K562 (cell line): ENCODE measurements around the gene STK24. TPM values are rescaled to one million over a fixed set of nuclear protein-coding genes. Genes with fewer than 3 reads are reported as not detected.

Experiments
- ATAC-seq: fragments of 200-7000 bp; cut with Tn5 transposase; 3 replicates; pipeline ENCODE4 v1.9.1; 2020; ENCODE audit warnings: moderate library complexity
- BruUV-seq: library from RNA; stranded (reverse); fragments of 400-500 nt; replicated peaks from 2 replicates; lab custom pipeline; 2021; lab: Mats Ljungman, UMichigan
- CTCF ChIA-PET: fragments of 300-600 bp; formaldehyde crosslinking; extraction: SDS; loops from one replicate; lab custom pipeline; 2021; ENCODE audit warnings: low intra/inter-chr PET ratio; lab: Yijun Ruan, JAX
- POLR2A ChIA-PET: fragments of 300-600, 350-650 bp; sonication (Branson Sonifier 250); formaldehyde crosslinking; extraction: SDS; loops from one replicate; lab custom pipeline; 2021; ENCODE audit warnings: antibody characterized with exemption, inconsistent platforms; lab: Yijun Ruan, JAX
- DNase-seq, 4 experiments: peaks; one replicate each; pipeline versions ENCODE4 v3.0.0 to v3.0.0-alpha.2; 2011 to 2018; ENCODE audit warnings: low spot score in 3 of 4, mixed read lengths in 3 of 4; ENCODE audit errors: extremely low read depth in 1 of 4
- FAIRE-seq: peaks from 2 replicates; lab custom pipeline; 2011; peaks lifted over from hg19 to GRCh38; lab: Jason Lieb, UNC
- H2AFZ ChIP-seq: 2 replicates; pipeline ENCODE4 v1.6.0; 2011; ENCODE audit warnings: low read depth, low read length, control low read depth, inconsistent platforms
- H3K27ac ChIP-seq: fragments of 200-600 bp; 3 replicates; pipeline ENCODE4 v1.8.0; 2011; ENCODE audit warnings: low read depth, mild to moderate bottlenecking, control low read depth, inconsistent platforms, low read length, moderate library complexity, mixed read lengths; ENCODE audit errors: extremely low read depth
- H3K27me3 ChIP-seq, 2 experiments: fragments of 300-600 bp in 1 of 2; 2 replicates in 1 of 2; 3 replicates in 1 of 2; pipeline versions ENCODE4 v1.6.0 to v1.8.0; 2011; ENCODE audit warnings: inconsistent platforms in 2 of 2, low read length in 2 of 2, mild to moderate bottlenecking in 1 of 2, mixed read lengths in 1 of 2, moderate library complexity in 1 of 2; ENCODE audit not compliant: control insufficient read depth in 2 of 2, insufficient read depth in 2 of 2
- H3K36me3 ChIP-seq: fragments of 300-600 bp; 3 replicates; pipeline ENCODE4 v1.8.0; 2011; ENCODE audit warnings: mild to moderate bottlenecking, low read length, inconsistent platforms; ENCODE audit not compliant: control insufficient read depth, insufficient read depth
- H3K4me1 ChIP-seq, 2 experiments: fragments of 200-600 bp in 1 of 2; replicated peaks in 1 of 2; 2 replicates in 1 of 2; 3 replicates in 1 of 2; pipeline versions ENCODE4 v1.5.1 to v1.8.0; 2011; ENCODE audit warnings: inconsistent platforms in 2 of 2, low read length in 2 of 2, mild to moderate bottlenecking in 1 of 2, mixed read lengths in 1 of 2, moderate library complexity in 1 of 2; ENCODE audit not compliant: control insufficient read depth in 2 of 2, insufficient read depth in 2 of 2
- H3K4me2 ChIP-seq: 2 replicates; pipeline ENCODE4 v1.6.1; 2011; ENCODE audit warnings: low read length, control low read depth, inconsistent platforms, mixed read lengths; ENCODE audit not compliant: insufficient read depth
- H3K4me3 ChIP-seq: fragments of 200-600 bp; sonication (generic), shearing (Covaris generic); 2 replicates; pipeline ENCODE4 v1.5.1; 2016; ENCODE audit warnings: control low read depth, inconsistent platforms
- H3K79me2 ChIP-seq: fragments of 200-600 bp; 3 replicates; pipeline ENCODE4 v1.8.0; 2011; ENCODE audit warnings: low read length, inconsistent platforms; ENCODE audit not compliant: control insufficient read depth, insufficient read depth
- H3K9ac ChIP-seq, 2 experiments: 2 replicates each; pipeline versions ENCODE4 v1.6.0 to v1.6.1; 2011; ENCODE audit warnings: low read depth in 2 of 2, low read length in 2 of 2, control low read depth in 1 of 2, inconsistent platforms in 1 of 2, mild to moderate bottlenecking in 1 of 2, mixed read lengths in 1 of 2; ENCODE audit not compliant: insufficient read depth in 1 of 2
- H3K9me1 ChIP-seq: one replicate; pipeline ENCODE4 v1.6.0; 2011; ENCODE audit warnings: inconsistent platforms, mild to moderate bottlenecking, low read length, moderate library complexity; ENCODE audit not compliant: control insufficient read depth, insufficient read depth
- H3K9me3 ChIP-seq: replicated peaks from 2 replicates; pipeline ENCODE4 v1.5.1; 2011; ENCODE audit warnings: low read depth, low read length, inconsistent platforms; ENCODE audit not compliant: control insufficient read depth, insufficient read depth
- H4K20me1 ChIP-seq: replicated peaks from 2 replicates; pipeline ENCODE4 v1.6.1; 2011; ENCODE audit warnings: low read length, inconsistent platforms, mixed read lengths; ENCODE audit not compliant: control insufficient read depth, insufficient read depth
- BHLHE40 ChIP-seq: IDR thresholded peaks from 2 replicates; pipeline ENCODE4 v1.6.1; 2011; ENCODE audit warnings: low read length, improper control_type of control experiment
- BRCA1 ChIP-seq, 2 experiments: fragments of 450-650 bp in 1 of 2; sonication (generic) in 1 of 2; formaldehyde crosslinking in 1 of 2; IDR thresholded peaks; 2 replicates each; pipeline versions ENCODE4 v1.5.0 to v1.6.1; 2017 to 2020; ENCODE audit warnings: mild to moderate bottlenecking in 1 of 2, missing genetic modification reagents in 1 of 2
- DACH1 ChIP-seq: fragments of 450-650 bp; IDR thresholded peaks from 2 replicates; pipeline ENCODE4 v1.6.1; 2018; ENCODE audit not compliant: partially characterized antibody
- ESRRA ChIP-seq: fragments of 450-650 bp; IDR thresholded peaks from 2 replicates; pipeline ENCODE4 v1.6.1; 2014; ENCODE audit warnings: low read depth, mild to moderate bottlenecking, moderate library complexity, borderline replicate concordance
- JUND ChIP-seq, 2 experiments: IDR thresholded peaks; 2 replicates in 1 of 2; 3 replicates in 1 of 2; pipeline ENCODE4 v1.6.1; 2011; ENCODE audit warnings: borderline replicate concordance in 2 of 2, low read depth in 2 of 2, low read length in 2 of 2, improper control_type of control experiment in 1 of 2, missing biosample characterization in 1 of 2, missing genetic modification characterization in 1 of 2, missing genetic modification reagents in 1 of 2
- LARP7 ChIP-seq: fragments of 450-650 bp; IDR thresholded peaks from 2 replicates; pipeline ENCODE4 v1.6.1; 2016
- OTX1 ChIP-seq: fragments of 450-650 bp; formaldehyde crosslinking; IDR thresholded peaks from 2 replicates; pipeline ENCODE4 v1.4.0; 2022; ENCODE audit warnings: mild to moderate bottlenecking
- RAD21 ChIP-seq, 2 experiments: fragments of 250-450 bp in 1 of 2; fragments of 450-650 bp in 1 of 2; sonication (Bioruptor Pico) in 1 of 2; formaldehyde crosslinking in 1 of 2; IDR thresholded peaks in 1 of 2; conservative IDR thresholded peaks in 1 of 2; 2 replicates each; pipeline versions ENCODE4 v1.4.0 to v1.8.0; 2020 to 2022; ENCODE audit warnings: mild to moderate bottlenecking in 2 of 2, moderate library complexity in 1 of 2
- ZNF75A ChIP-seq: fragments of 450-650 bp; formaldehyde crosslinking; IDR thresholded peaks from 2 replicates; pipeline ENCODE4 v1.4.0; 2020; ENCODE audit warnings: mild to moderate bottlenecking
- WGBS: fragments of 100-300 bp; shearing (Covaris generic); methylation state at CpG from one replicate; pipeline ENCODE4 v1.1.6; 2016; ENCODE audit warnings: low coverage, mixed read lengths; ENCODE audit not compliant: insufficient coverage; ENCODE audit errors: missing lambda C conversion rate; 5-methylcytosine and 5-hydroxymethylcytosine counted together
- in situ Hi-C: fragments of 300-500 bp; cut with MboI; formaldehyde crosslinking; loops from 4 replicates; pipeline ENCODE4 v1.15.0; 2018; ENCODE audit warnings: inconsistent platforms, mixed read lengths
- intact Hi-C: fragments of 100-400 bp; cut with micrococcal nuclease; formaldehyde crosslinking; loops from 2 replicates; pipeline ENCODE4 v1.14.2; 2022
- polyA plus RNA-seq, 8 experiments: library from polyadenylated mRNA; depleted of rRNA in 4 of 8; stranded (reverse) in 5 of 8; unstranded in 3 of 8; fragments of >200 nt; fragmentation: Nextera tagmentation in 2 of 8; fragmentation: Illumina TruSeq in 1 of 8; extraction: Ambion mirVana in 2 of 8; extraction: Trizol in 1 of 8; gene quantifications; 2 replicates each; pipeline versions ENCODE4 v1.2.1 to v1.2.3, GENCODE V29; 2011 to 2014; ENCODE audit warnings: inconsistent platforms in 1 of 8, missing spikeins in 1 of 8
- total RNA-seq, 7 experiments: library from RNA; depleted of rRNA in 6 of 7; stranded (reverse); fragments of >200 nt in 6 of 7; fragmentation: Illumina TruSeq in 2 of 7; extraction: Trizol in 2 of 7; gene quantifications; 2 replicates each; pipeline versions ENCODE4 v1.2.1 to v1.2.3, GENCODE V29; 2011 to 2021; ENCODE audit warnings: low replicate concordance in 1 of 7
- TF ChIP-seq, protein P1 (sequence below): sonication (generic); formaldehyde crosslinking; IDR thresholded peaks from 2 replicates; pipeline ENCODE4 v1.8.1; 2023; ENCODE audit warnings: missing genetic modification reagents, mild to moderate bottlenecking, borderline replicate concordance
- TF ChIP-seq, protein P2 (sequence below): fragments of 450-650 bp; IDR thresholded peaks from 2 replicates; pipeline ENCODE4 v1.6.1; 2017; ENCODE audit warnings: antibody characterized with exemption, mild to moderate bottlenecking

Gene STK24
- total and polyA plus RNA-seq, 9 of the 15 experiments (the other 6 are each of a cell fraction or from before 2014, with no cell fraction given), result 3.8 to 78.4 (median 28.2) TPM

DNA sequence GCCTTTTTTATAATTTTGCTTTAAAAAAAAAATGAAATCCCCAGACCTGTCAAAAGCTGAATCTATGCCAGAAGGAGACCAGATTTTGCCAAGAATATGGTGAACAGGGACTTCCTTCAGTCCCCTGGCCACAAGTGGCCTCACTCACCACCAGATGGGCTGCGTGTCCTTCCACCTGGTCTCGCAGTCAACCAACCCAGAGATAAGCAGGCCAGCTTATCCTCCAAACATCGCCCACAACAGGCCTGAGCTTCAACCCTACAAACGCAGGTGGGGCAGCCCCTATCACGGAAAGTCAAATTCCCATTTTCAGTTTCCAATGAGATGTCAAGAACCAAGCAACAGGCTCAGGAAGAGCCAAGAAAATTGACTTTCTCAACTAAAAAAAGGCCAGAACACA is 30.5 kb downstream of the STK24 start (continued):
- TF ChIP-seq JUND (IDR thresholded peaks at IDR 0.05; ENCODE audit: borderline replicate concordance, low read depth, low read length) (0 out of 2 replicates have a peak, but pooled peaks have one; percentile 6), JUND (tag; IDR thresholded peaks at IDR 0.05; ENCODE audit: borderline replicate concordance, low read depth, low read length) (no peak), RAD21 (CRISPR knock-in tag; conservative IDR thresholded peaks at IDR 0.05 in 1 of 2, IDR thresholded peaks at IDR 0.05 in 1 of 2) (peak; percentile 7 to 43; a peak in 2 of 4 replicates)

DNA sequence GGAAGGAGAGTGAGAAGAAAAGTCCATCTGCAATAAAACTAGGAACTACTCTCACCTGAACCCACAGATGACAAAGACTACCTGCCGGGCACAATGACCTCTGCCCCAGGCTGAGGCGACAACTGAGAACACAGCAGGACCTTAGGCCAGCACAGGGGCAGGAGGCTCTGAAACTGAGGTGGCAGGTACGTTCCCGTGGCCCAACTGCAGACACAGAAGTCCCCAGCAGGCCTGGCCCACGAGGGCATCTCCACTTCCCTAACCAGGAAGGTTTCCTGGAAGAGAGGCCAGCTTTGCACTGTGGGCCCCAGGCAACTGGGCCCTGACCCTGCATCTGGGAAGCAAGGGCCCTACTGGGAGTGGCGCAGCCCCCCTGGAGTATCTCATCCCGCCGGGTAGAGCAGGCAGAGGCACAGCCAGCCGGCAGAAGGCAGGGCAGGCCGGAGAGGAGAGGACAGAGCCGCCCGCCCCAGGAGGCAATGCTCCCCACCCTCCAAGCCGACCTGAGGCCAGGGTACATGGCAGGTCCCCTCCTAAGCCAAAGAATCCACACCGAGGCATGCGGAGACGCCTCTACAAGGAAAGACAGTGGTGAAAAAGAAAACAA is 32.7 kb downstream of the STK24 start:
- ATAC-seq (no peak), DNase-seq (no peak), FAIRE-seq (no peak)
- ChIA-PET CTCF (no interaction called here), POLR2A (no interaction called here)
- Histone ChIP-seq H4K20me1 (peaks cover 40% of the 10 kb centered on the region), H3K4me3 (no peak overlapping the region), H3K27ac (no peak overlapping the region), H3K9me3 (no peaks in the 10 kb centered on the region), H3K4me1 (peaks cover 10 to 35% of the 10 kb centered on the region in 2 experiments), H3K27me3 (no peaks in the 10 kb centered on the region), H3K9ac (no peak overlapping the region), H3K4me2 (no peak overlapping the region), H3K36me3 (peaks cover 10% of the 10 kb centered on the region; the same call in 1 of the 3 replicates), H3K79me2 (peaks cover 90% of the 10 kb centered on the region), H2AFZ (no peak overlapping the region), H3K9me1 (peaks cover 12% of the 10 kb centered on the region)
- WGBS, result 85% methylated on average over 8 of the region's 16 CpGs
- in situ Hi-C loops (no loop called here), intact Hi-C loops (no loop called here)
- no TSS peak for BruUV-seq
- no peak for TF ChIP-seq LARP7
- no peak for TF ChIP-seq ZNF75A
- no peak for TF ChIP-seq ESRRA
- no peak for TF ChIP-seq BRCA1 (IDR thresholded peaks at IDR 0.05)
- TF ChIP-seq BRCA1 (CRISPR knock-in tag; IDR thresholded peaks at IDR 0.05), result no peak
- no peak for TF ChIP-seq BHLHE40
- no peak for TF ChIP-seq OTX1
- TF ChIP-seq, protein P1, sequence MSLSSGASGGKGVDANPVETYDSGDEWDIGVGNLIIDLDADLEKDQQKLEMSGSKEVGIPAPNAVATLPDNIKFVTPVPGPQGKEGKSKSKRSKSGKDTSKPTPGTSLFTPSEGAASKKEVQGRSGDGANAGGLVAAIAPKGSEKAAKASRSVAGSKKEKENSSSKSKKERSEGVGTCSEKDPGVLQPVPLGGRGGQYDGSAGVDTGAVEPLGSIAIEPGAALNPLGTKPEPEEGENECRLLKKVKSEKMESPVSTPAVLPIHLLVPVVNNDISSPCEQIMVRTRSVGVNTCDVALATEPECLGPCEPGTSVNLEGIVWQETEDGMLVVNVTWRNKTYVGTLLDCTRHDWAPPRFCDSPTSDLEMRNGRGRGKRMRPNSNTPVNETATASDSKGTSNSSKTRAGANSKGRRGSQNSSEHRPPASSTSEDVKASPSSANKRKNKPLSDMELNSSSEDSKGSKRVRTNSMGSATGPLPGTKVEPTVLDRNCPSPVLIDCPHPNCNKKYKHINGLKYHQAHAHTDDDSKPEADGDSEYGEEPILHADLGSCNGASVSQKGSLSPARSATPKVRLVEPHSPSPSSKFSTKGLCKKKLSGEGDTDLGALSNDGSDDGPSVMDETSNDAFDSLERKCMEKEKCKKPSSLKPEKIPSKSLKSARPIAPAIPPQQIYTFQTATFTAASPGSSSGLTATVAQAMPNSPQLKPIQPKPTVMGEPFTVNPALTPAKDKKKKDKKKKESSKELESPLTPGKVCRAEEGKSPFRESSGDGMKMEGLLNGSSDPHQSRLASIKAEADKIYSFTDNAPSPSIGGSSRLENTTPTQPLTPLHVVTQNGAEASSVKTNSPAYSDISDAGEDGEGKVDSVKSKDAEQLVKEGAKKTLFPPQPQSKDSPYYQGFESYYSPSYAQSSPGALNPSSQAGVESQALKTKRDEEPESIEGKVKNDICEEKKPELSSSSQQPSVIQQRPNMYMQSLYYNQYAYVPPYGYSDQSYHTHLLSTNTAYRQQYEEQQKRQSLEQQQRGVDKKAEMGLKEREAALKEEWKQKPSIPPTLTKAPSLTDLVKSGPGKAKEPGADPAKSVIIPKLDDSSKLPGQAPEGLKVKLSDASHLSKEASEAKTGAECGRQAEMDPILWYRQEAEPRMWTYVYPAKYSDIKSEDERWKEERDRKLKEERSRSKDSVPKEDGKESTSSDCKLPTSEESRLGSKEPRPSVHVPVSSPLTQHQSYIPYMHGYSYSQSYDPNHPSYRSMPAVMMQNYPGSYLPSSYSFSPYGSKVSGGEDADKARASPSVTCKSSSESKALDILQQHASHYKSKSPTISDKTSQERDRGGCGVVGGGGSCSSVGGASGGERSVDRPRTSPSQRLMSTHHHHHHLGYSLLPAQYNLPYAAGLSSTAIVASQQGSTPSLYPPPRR (CRISPR knock-in tag), result no peak
- TF ChIP-seq, protein P2, sequence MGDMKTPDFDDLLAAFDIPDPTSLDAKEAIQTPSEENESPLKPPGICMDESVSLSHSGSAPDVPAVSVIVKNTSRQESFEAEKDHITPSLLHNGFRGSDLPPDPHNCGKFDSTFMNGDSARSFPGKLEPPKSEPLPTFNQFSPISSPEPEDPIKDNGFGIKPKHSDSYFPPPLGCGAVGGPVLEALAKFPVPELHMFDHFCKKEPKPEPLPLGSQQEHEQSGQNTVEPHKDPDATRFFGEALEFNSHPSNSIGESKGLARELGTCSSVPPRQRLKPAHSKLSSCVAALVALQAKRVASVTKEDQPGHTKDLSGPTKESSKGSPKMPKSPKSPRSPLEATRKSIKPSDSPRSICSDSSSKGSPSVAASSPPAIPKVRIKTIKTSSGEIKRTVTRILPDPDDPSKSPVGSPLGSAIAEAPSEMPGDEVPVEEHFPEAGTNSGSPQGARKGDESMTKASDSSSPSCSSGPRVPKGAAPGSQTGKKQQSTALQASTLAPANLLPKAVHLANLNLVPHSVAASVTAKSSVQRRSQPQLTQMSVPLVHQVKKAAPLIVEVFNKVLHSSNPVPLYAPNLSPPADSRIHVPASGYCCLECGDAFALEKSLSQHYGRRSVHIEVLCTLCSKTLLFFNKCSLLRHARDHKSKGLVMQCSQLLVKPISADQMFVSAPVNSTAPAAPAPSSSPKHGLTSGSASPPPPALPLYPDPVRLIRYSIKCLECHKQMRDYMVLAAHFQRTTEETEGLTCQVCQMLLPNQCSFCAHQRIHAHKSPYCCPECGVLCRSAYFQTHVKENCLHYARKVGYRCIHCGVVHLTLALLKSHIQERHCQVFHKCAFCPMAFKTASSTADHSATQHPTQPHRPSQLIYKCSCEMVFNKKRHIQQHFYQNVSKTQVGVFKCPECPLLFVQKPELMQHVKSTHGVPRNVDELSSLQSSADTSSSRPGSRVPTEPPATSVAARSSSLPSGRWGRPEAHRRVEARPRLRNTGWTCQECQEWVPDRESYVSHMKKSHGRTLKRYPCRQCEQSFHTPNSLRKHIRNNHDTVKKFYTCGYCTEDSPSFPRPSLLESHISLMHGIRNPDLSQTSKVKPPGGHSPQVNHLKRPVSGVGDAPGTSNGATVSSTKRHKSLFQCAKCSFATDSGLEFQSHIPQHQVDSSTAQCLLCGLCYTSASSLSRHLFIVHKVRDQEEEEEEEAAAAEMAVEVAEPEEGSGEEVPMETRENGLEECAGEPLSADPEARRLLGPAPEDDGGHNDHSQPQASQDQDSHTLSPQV, result no peak
- no peak for TF ChIP-seq DACH1
